Cardiac fibroblast (primary cell): ENCODE results near the gene KIF16B.

ENCODE experiments used
- DNase-seq, 2 donors: peaks; one replicate each; pipeline versions ENCODE4 v3.0.0 to v3.0.0-alpha.2; 2010; ENCODE audit warnings: low read depth in 2 of 2
- H3K4me3 ChIP-seq, 2 donors: replicated peaks in 1 of 2; 1 replicate in 1 of 2; 2 replicates in 1 of 2; pipeline ENCODE4 v1.5.1; 2011; ENCODE audit warnings: low read depth in 2 of 2, low read length in 2 of 2, mild to moderate bottlenecking in 2 of 2, moderate library complexity in 1 of 2
- TF ChIP-seq, protein P1 (sequence below): IDR thresholded peaks from one replicate; pipeline ENCODE4 v1.5.1; 2011; ENCODE audit warnings: low read depth, mild to moderate bottlenecking, low read length, inconsistent platforms

Gene KIF16B

DNA sequence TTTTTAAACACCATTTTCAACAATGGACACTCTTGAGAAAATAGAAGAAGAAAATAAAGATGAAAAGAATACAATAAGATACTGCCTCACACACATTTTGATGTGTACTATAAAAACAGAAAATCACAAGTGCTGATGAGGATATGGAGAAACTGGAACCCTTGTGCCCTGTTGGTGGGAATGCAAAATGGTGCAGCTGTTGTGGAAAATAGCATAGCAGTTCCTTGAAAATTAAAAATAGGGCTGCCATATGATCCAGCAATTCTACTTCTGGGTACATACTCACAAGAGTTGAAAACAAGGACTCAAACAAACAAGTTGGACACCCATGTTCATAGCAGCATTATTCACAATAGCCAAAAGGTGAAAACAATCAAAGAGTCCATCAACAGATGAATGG, 173.0 kb downstream of the KIF16B start:
- TF ChIP-seq, protein P1, sequence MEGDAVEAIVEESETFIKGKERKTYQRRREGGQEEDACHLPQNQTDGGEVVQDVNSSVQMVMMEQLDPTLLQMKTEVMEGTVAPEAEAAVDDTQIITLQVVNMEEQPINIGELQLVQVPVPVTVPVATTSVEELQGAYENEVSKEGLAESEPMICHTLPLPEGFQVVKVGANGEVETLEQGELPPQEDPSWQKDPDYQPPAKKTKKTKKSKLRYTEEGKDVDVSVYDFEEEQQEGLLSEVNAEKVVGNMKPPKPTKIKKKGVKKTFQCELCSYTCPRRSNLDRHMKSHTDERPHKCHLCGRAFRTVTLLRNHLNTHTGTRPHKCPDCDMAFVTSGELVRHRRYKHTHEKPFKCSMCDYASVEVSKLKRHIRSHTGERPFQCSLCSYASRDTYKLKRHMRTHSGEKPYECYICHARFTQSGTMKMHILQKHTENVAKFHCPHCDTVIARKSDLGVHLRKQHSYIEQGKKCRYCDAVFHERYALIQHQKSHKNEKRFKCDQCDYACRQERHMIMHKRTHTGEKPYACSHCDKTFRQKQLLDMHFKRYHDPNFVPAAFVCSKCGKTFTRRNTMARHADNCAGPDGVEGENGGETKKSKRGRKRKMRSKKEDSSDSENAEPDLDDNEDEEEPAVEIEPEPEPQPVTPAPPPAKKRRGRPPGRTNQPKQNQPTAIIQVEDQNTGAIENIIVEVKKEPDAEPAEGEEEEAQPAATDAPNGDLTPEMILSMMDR: no peak
- DNase-seq: no peak
- no peak overlapping the region for H3K4me3 ChIP-seq

DNA sequence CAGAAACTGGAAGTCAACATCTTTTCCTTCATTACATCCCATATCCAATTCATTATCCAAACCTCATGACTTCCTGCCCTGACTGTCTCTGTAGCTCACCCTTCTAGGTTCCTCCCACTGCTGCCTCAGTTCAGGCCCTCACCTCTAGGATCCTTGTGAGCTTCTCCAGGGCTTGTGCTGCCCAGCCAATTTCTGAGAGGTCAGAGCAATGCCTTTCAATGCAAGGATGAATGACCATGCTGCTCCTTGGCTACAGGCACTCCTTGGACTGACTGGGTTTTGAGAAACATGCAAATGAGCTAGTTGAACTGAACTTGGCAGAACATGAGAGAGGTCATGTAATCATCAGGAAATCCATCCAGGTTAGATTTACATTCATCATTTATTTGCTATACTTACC, 173.4 kb downstream of the KIF16B start:
- TF ChIP-seq, protein P1: no peak
- H3K4me3 ChIP-seq: no peak overlapping the region
- no peak for DNase-seq

DNA sequence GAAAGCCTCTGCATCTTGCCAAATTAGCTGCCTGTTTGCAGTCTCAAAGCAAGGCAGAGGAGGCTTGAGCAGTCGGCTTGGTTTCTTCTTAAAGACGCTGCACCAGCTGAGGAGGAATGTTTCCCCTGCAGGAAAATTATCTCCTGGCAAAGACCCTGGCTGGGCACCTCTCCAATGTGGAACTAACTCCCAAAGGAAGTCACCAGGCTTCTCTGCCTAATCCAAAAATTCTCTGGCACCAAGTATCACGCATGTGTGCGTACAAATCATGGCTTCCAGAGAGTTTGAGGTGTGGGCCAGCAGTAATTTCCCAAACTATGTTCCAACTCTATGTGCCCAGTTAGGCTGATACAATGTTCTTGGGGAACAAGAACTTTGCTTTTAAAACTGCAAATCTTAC, 176.2 kb downstream of the KIF16B start:
- no peak overlapping the region for H3K4me3 ChIP-seq
- TF ChIP-seq, protein P1: no peak
- peak in 1 of 2 donors; percentile 85 for DNase-seq

DNA sequence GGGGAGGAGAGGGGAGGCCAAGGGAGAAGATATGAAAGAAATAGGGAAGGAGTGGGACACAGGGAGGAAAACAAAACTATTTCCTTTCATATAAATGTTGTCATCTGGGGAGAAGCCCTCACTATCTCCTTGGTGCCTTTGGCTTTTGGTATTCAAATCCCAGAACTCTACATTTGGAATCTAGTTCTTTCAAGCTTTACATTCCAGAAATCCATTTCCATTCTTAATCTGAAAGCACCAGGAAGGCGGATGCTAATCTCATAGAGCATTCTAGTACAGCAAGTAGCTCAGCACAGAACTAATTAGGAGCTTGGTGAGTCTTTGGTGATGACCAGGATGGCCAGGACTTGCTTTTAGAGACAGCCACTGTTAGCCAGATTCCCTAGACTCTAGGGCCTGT, 177.9 kb downstream of the KIF16B start:
- no peak overlapping the region for H3K4me3 ChIP-seq
- TF ChIP-seq, protein P1: no peak
- DNase-seq: no peak

DNA sequence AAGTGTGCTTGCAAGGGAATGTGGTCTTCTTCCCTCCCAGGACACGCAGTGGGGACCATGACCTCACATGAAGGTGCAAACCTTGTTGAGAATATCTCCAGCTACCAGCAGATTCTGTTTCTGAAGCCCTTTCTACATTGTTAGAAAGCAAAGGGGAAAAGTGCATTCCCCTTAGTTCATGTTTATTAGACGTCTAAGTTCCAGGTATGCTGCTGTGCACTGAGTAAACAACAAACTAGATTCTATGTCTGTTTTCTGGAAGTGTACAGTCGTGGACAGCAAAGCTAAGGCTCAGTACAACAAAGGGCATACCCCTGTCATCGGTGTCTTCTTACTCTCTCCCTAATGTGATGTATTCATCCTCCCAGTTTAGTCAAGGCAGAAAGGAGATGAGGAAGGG, 178.5 kb downstream of the KIF16B start:
- no peak overlapping the region for H3K4me3 ChIP-seq
- TF ChIP-seq, protein P1: no peak

DNA sequence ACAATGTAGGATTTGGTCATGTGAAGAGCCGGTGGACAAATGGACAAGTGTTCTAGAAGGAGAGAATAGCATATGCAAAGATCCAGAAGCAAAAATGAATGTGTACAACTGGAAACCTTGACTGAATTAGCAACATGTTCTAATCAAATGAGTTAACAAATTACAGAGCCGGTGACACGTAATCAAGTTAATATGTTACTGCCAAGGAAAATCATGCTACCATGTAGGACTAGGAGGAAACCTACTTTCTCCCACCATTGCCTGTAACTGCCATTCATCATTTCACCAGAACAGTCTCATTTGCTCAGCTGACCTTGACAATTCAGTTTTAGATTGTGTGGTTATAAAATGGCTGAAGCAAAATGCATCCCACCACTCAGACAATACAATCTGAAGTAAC, 179.4 kb downstream of the KIF16B start:
- TF ChIP-seq, protein P1: no peak
- no peak for DNase-seq
- H3K4me3 ChIP-seq: no peak overlapping the region

More for the DNA sequence above, 178.5 kb downstream of the KIF16B start:
- DNase-seq: no peak

DNA sequence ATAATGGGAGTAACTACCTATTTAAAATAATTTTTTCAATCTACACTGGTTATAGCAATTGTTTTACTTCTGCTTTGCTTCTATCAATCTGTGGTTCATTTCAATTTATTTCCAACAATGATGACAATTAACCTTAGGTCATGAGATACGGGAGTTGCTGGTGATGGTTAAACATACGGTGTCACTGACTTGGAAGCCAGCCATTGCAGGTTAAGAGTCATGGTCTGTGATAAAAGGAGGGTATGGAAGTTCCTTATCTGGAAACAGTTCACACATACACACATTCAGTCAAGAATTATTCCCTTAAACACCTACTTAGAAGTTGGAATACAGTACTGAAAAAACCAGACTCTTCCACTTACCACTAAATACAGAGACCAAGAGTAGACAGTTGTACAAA, 180.0 kb downstream of the KIF16B start:
- H3K4me3 ChIP-seq: no peak overlapping the region
- DNase-seq: no peak
- TF ChIP-seq, protein P1: no peak
